Stimulated activated CD8-positive, alpha-beta memory T cell treated with anti-CD3 and anti-CD28 coated beads, Interleukin-12 subunit alpha, Interleukin-12 subunit beta, amount 100 ng/mL, for 24 hours (primary cell): ENCODE data around the gene LYZL6.
"Not testable (repeated sequence)": the region's sequence is repeated elsewhere in the genome, so short reads cannot be mapped to it uniquely, and the experiment has no call there.

Experiments used
- DNase-seq: peaks from one replicate; pipeline ENCODE4 v3.0.0-alpha.2; 2020; ENCODE audit errors: extremely low read depth

LYZL6 gene

DNA sequence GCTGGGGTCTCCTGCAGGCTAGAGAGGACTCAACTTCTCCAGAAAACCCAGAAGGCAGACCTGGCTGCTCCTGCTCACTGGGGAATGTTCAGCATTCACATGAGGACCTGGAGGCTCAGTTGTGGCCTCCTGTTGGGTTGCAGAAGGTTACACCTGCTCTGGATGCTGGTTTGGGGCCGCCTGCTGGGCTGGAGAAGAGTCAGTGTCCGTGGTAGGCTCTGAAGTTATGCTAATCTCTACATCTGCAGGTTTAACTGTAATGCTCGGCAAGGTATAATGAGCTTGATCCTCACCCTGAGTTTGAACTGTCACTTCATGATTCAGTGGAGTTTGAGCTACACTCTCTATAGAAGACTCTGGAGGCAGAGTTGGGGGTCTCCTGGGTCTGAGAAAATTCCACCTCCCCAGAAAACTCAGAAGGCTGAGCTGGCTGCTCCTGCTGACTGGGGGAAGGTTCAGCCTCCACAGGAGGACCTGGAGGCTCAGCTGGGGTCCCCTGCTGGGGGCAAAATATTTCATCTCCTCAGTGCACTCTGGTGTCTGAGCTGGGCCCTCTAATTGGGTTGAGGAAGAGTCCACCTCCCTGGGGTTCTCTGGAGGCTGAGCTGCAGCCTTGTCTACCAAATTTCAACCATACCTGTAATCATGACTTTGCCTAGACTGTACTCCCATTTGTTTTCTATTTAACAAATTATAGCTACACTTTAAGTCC is 36.4 kb downstream of the LYZL6 start:
- no peak for DNase-seq

DNA sequence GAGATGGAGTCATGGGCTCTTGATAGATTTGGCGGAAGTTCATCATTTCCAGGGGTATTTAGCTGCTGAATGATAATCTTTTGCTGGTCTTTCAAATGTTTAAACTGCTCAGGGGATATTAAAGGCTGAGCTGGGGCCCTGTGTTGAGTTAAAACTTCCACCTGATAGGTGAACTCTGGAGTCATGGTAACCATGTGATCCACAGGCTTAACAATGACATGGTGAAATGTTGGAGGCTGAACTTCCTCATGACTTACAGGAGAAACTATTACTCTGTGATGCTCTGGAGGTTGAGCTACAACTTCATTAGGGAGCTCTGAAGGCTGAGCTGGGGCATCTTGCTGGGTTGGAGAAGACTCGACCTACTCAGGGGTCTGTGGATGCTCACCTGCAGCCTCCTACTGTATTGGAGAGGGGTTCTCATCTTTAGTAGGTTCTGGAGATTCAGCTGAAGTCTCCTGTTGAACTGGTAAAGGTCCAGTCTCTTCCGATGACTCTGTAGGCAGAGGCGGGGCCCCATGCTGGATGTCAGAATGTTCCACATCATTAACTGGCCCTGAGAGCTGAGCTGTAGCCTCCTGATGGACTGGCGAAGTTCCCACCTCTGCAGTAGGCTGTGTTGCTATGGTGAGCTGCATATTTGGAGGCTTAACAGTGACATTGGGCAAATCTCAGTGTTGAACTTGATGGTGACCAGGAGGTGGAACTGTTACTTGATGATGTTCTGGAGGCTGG is 37.2 kb downstream of the LYZL6 start:
- no peak for DNase-seq

DNA sequence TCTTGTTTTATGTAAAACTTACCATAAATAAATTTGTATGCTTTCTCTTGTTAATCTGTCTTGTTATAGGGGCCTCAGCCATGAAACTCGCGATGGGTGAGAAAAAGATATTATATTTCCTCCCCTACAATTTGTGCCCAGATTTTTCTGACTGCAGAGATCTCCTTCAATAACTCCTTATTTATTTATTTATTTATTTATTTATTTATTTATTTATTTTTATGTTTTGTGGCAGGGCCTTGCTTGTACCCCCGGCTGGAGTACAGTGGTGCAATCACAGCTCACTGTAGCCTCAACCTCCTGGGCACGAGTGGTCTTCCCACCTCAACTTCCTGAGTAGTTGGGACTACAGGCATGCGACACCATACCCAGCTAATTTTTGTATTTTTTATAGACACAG is 40.1 kb downstream of the LYZL6 start:
- DNase-seq = no peak

DNA sequence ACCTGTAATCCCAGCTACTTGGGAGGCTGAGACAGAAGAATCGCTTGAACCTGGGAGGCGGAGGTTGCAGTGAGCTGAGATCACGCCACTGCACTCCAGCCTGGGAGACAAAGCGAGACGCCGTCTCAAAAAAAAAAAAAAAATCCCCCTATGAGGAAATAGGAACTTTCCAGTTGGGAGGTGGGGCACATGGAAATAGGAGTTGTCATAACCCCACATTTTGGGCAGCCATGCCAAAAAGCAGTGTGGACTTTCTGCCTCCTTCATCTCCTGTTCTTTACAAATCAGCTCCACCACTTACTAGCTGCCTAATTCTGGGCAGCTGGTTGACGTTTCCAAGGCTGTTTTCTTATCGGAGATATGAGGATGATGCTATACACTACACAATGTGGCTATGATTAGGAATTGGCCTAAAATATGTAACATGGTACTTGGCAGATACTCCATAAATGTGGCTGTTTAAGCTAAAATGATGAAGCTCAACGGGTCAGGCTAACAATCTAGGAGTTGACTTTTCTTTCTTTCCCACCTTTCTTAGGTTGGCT is 41.8 kb downstream of the LYZL6 start:
- DNase-seq = no peak

GRCh38 chr17:35900708-35901480 is 42.6 kb downstream of the LYZL6 start:
- DNase-seq = no peak

GRCh38 chr17:35900280-35900679 is 43.2 kb downstream of the LYZL6 start:
- no peak for DNase-seq

GRCh38 chr17:35898283-35899070 is 45.0 kb downstream of the LYZL6 start:
- DNase-seq = no peak

- DNase-seq = not testable (repeated sequence)
Observed at GRCh38 chr17:35897772-35898171, 45.7 kb downstream of the LYZL6 start.

- no peak for DNase-seq
Observed at GRCh38 chr17:35895636-35896587, 47.6 kb downstream of the LYZL6 start.

DNA sequence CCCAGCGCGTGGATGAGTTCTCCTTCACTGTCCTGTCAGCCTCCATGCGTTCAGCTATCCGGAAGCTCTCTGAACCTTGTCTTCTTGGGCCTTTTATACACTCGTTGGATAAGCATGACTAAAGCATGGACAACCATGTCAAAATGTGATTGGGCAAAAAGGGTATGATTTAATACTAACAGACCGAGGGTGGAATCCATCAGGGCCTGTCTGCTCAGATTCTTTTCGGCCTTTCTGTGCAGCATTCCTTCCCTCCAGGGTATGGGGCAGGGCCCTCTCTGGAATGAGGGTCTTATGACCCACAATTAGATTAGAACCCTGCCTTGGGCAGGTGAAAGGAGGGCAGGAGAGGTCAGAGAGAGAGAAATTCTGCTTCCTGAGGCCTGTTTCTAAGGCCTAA is 49.3 kb downstream of the LYZL6 start:
- DNase-seq = no peak

DNA sequence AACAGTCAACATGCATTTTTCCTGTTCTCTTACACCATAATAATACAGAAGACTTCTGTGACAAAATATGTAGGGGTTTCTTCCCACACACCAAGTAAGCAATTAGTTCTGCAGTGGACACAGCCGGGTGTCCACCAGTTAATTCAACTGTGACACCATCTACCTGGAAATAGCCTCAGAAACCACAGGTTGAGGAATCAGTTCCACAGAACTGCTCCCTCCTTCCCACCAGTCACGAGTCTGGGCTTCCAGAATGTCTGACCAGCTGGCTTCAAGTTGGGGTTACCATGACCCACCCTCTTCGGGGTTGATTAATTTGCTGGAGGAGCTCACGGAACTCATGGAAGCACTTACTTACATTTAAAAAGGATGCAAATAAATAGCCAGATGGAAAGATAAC is 49.8 kb downstream of the LYZL6 start:
- no peak for DNase-seq

DNA sequence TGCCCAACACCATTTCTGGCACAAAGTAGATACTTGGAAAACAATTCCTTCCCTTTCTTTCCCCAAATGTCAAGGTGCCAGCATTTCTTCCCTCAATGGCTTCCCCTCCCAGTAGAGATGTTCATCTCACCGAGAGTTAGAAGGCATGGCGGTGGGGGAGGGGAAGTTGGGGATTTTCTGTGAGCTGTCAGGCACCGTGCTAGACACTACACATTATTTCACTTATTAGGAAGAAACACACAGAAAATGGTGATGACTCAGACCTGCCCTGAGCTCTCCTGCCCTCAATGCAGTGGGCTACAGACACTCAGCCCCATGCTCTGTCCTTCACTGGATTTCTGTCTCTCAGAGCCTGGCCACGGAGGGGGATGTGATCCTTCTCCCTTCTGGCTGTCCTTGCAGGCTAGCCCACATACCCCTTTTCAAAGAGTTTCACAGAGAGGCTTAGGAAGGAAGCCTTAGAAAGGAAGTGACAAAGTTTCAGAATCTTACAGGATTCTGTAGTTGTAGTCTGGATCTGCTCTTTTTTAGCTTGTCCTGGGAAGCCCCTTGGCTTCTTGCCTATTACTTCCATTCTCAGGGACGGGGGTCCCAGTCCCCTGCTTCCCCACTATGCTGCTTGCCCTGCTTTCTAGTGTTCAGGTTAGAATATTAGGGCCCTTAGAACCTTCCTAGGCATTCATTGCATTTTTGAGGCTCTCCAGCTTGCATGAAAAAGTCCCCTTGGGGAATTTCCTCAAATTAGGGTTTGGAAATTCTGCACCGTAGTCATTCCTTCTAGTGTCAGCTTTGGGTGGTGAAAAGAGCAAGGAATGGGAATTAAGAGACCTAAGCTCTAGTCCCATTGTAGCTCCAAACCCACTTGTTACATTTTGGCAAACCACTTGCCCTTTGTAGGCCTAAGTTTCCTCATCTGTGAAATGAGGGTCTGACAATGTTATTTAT is 51.1 kb downstream of the LYZL6 start:
- peak; percentile 52 for DNase-seq

GRCh38 chr17:35891269-35891668 is 52.2 kb downstream of the LYZL6 start:
- no peak for DNase-seq

- no peak for DNase-seq
Observed at GRCh38 chr17:35890774-35891155, 52.7 kb downstream of the LYZL6 start.

DNA sequence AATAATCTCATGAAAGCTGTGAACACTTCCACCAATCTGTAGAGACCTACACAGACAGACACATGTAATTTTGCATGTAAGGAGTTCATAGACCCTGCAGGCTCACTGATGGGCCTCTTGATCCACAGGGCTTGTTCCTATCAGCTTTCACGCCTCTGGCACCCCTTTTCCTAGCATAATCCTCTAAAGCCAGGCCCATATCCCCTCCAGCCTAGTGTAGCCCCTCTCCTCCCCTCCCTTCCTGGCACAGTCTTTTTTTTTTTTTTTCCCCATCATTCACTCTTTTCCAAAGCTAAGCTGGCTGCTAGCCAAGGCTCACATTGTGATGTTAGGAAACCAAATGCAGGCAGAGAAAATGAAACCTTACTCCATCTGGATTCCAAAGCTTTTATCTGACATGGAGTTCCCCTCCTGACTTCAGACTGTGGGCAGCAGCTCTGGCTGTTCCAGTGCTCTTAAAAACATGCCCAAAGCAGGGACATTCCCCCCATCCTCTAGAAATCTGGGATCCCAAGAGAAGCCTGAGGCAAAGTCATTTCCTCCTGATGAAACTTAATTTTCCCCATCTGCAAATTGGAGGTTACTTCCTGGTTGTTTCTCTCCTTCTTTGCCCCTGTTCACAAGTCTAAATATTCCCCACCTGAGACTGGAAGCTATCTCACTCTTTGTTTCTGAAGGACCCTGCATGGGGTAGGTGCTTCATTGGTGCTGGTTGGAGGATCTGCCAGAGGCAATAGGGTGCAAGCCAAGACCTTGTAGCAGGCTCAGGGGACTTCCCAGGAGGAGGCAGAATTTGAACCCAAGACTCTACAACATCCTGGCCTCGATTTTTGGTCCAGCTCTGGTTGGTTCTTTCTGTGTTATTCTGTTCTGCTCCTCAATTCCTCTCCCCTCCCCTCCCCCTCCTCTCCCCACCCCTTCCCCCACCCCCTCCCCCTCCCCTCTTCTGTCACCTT is 53.4 kb downstream of the LYZL6 start:
- DNase-seq = no peak

DNA sequence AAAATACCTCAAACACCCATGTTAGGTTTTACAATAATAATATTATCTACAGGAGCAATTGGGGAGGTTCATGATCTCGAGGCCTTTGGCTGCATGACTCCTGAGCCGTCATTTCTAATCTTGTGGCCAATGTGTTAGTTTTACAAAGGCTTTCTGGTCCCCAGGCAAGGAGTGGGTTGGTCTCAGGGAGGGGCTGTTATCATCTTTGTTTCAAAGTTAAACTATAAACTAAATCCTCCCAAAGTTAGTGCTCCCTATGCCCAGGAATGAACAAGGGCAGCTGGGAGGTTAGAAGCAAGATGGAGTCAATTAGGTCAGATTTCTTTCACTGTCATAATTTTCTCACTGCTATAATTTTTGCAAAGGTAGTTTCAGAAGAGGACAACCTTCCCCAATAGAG is 54.3 kb downstream of the LYZL6 start:
- DNase-seq = no peak
